ENCODE measurements around the gene ELP4.

GRCh38 chr11:31809857-31810778 is 300.6 kb downstream of the ELP4 start:
- TF ChIP-seq CTCF (IDR thresholded peaks at IDR 0.05): no peak
- TF ChIP-seq POLR2AphosphoS5 (IDR thresholded peaks at IDR 0.05; ENCODE audit: low read depth, low read length): no peak
- no peak for TF ChIP-seq SIN3A (IDR thresholded peaks at IDR 0.05; ENCODE audit: borderline replicate concordance, insufficient read depth, low read depth, low read length)
